HAP-1 (cell line): Measurements from ENCODE around the gene LACTB.
A peak's percentile ranks its signal among the peaks of the same experiment; 100 is the strongest.

ENCODE experiments used
- DNase-seq, 2 experiments: peaks; one replicate each; pipeline ENCODE4 v3.0.0-alpha.2; 2016 to 2020; ENCODE audit warnings: low spot score in 2 of 2
- H3K27me3 ChIP-seq: fragments of 250-450 bp; sonication (Bioruptor Pico); 2 replicates; pipeline ENCODE4 v1.5.1; 2020; ENCODE audit warnings: low read depth, mild to moderate bottlenecking, moderate library complexity
- H3K36me3 ChIP-seq: fragments of 250-450 bp; sonication (Bioruptor Pico); replicated peaks from 2 replicates; pipeline ENCODE4 v1.5.1; 2020; ENCODE audit warnings: mild to moderate bottlenecking
- H3K4me1 ChIP-seq: fragments of 250-450 bp; sonication (Bioruptor Pico); 2 replicates; pipeline ENCODE4 v1.5.1; 2020; ENCODE audit warnings: mild to moderate bottlenecking
- H3K4me3 ChIP-seq: fragments of 250-450 bp; sonication (Bioruptor Pico); 2 replicates; pipeline ENCODE4 v1.5.1; 2020; ENCODE audit warnings: mild to moderate bottlenecking, moderate library complexity
- H3K9me3 ChIP-seq: fragments of 250-450 bp; sonication (Bioruptor Pico); 2 replicates; pipeline ENCODE4 v1.5.1; 2020; ENCODE audit warnings: mild to moderate bottlenecking, moderate library complexity
- in situ Hi-C: fragments of 300-500 bp; cut with MboI; formaldehyde crosslinking; loops from 3 replicates; pipeline ENCODE4 v1.14.3; 2020; ENCODE audit warnings: low sequenced_read_pairs, inconsistent platforms, mixed read lengths

Gene LACTB

DNA sequence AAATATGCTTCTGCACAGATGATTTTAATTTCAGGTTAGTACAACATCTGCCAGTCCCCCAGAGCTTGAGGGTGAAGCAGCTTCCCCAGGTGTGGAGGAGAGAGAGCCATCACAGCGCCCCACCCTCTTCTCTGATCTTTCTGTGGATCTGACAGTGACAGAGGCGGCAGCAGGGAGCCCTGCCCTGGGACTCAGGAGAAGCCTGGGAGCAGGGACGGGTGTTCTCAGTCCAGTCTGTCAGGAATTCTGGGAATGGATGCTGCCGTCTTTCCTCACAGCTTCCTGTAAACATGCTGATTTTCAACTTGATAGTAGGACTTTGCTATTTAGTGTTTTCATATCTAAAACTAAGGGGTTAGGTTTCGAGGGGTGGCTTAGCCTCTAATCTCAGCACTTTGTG, 56.4 kb downstream of the LACTB start:
- no peaks in the 10 kb centered on the region for H3K27me3 ChIP-seq
- H3K4me3 ChIP-seq: no peak overlapping the region
- no peaks in the 10 kb centered on the region for H3K36me3 ChIP-seq
- DNase-seq: peak in 1 of 2 experiments; percentile 52
- no peaks in the 10 kb centered on the region for H3K9me3 ChIP-seq
- peaks cover 24% of the 10 kb centered on the region for H3K4me1 ChIP-seq
- in situ Hi-C loops: no loop called here

- H3K9me3 ChIP-seq: no peaks in the 10 kb centered on the region
- no peaks in the 10 kb centered on the region for H3K27me3 ChIP-seq
- peaks cover 11% of the 10 kb centered on the region for H3K4me1 ChIP-seq
- no peak for DNase-seq
- no peaks in the 10 kb centered on the region for H3K36me3 ChIP-seq
- no peak overlapping the region for H3K4me3 ChIP-seq
- in situ Hi-C loops: no loop called here
Measured at GRCh38 chr15:63180746-63181145, 59.1 kb downstream of the LACTB start.

GRCh38 chr15:63181648-63182047, 60.0 kb downstream of the LACTB start:
- Histone ChIP-seq H3K36me3 (no peaks in the 10 kb centered on the region), H3K9me3 (no peaks in the 10 kb centered on the region), H3K27me3 (no peaks in the 10 kb centered on the region), H3K4me1 (peaks cover 11% of the 10 kb centered on the region), H3K4me3 (no peak overlapping the region)
- in situ Hi-C loops: no loop called here
- DNase-seq: no peak

DNA sequence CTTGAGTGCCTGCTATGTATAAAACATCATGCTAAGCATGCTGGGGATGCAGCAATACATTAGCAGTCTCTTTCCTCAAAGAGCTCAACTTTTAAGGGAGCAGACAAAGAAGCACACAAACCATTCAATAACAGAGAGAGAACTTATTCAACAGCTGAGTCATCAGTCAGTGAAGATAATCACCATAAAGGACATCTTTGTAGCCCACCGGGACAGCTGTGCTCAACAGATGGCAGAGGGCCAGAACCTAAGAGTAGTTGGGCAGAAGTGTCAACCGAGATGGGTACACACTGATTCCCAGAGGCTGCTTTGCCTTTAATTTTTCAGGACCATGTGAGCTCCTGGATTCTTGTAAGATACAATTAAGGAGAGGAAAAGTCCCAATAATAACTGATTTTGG, 63.5 kb downstream of the LACTB start:
- in situ Hi-C loops: no loop called here

GRCh38 chr15:63186065-63186464, 64.4 kb downstream of the LACTB start:
- DNase-seq: no peak
- no peaks in the 10 kb centered on the region for H3K27me3 ChIP-seq
- H3K9me3 ChIP-seq: no peaks in the 10 kb centered on the region
- no peak overlapping the region for H3K4me3 ChIP-seq
- no peaks in the 10 kb centered on the region for H3K36me3 ChIP-seq
- in situ Hi-C loops: no loop called here
- H3K4me1 ChIP-seq: peaks cover 22% of the 10 kb centered on the region

More for the DNA sequence above, 63.5 kb downstream of the LACTB start:
- Histone ChIP-seq H3K9me3 (no peaks in the 10 kb centered on the region), H3K27me3 (no peaks in the 10 kb centered on the region), H3K36me3 (no peaks in the 10 kb centered on the region), H3K4me1 (peaks cover 14% of the 10 kb centered on the region), H3K4me3 (no peak overlapping the region)
- DNase-seq: no peak

DNA sequence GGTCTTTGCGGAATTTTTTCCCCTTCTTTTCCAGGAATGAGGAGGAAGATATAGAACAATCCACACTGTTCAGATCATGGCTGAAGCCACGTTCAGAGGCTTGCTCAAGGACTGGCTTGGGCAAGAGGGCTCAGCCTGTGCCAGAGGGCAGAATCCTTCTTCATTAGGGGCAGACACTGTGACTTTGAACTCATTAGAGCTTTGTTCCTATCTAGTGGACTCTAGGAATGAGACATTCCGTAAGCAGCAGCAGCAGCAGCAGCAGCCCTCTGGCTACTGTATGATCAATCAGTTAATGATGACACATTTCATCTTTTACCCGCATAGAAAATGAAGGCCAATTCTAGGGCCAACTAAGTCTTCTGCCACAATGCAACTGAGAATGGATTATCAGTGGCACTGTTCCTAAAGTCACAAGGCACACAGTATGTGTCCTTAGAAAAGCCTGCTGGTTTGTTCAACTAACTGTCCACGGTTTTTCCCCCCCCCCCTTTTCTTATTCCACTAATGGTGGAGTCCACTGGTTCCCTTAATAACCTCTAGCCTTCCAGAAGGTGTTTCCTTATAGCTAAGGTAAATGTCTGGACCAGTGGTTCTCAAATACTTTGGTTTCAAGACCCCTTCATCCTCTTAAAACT, 66.0 kb downstream of the LACTB start:
- no peak for DNase-seq

GRCh38 chr15:63188247-63188925, 66.7 kb downstream of the LACTB start:
- H3K4me3 ChIP-seq: peak overlapping the region; percentile 63
- in situ Hi-C loops: no loop called here

More for the DNA sequence above, 66.0 kb downstream of the LACTB start:
- Histone ChIP-seq H3K4me3 (no peak overlapping the region), H3K9me3 (no peaks in the 10 kb centered on the region), H3K36me3 (no peaks in the 10 kb centered on the region), H3K4me1 (peaks cover 24% of the 10 kb centered on the region), H3K27me3 (no peaks in the 10 kb centered on the region)
- in situ Hi-C loops: no loop called here

DNA sequence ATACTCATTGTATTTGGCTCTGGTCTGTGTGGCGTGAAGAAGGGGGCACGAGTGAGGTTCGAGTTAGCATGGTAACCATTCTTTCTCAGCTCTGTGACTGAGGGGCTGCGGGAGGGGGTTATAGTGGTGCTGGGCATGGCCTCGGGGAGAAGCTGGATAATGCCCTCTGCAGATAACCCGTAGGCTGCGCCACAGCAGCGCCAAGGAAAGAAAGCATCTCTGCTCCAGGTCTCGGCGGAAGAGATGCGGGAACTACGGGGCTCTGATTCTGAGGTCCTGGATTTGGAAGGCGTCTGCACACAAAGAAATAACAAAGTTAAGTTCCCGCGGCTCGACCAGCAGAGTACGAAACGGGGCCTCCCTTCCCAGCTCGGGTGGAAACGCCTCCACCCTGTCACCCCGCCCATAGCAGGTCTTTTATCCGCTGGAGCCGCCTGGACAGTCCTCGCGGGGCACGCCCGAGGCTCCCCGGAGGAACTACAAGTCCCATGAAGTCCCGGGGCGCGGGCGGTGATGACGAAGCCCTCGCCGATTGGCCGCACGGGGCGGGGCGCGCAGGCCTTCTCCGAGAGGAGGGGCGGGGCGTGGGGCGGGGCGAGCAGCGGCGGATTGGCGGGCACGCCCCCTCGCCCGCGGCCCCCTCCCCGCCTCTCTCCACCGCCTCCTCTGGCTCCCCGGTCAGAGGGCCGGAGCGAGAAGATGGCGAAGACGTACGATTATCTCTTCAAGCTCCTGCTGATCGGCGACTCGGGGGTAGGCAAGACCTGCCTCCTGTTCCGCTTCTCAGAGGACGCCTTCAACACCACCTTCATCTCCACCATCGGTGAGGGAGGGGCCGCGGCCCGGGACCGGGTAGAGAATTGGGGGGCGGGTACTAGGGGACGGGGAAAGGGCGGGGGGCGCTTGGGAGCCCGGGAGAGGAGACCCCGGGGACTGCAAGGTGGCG, 67.5 kb downstream of the LACTB start, which contains the start of gene RAB8B:
Gene RAB8B, plus strand, starts transcription at position 681 of the 946 bp plus-strand sequence. Its CDS starts 19 bp downstream, at position 700.
- in situ Hi-C loops: no loop called here
- no peaks in the 10 kb centered on the region for H3K36me3 ChIP-seq
- no peaks in the 10 kb centered on the region for H3K27me3 ChIP-seq
- DNase-seq: peak; percentile 100
- no peaks in the 10 kb centered on the region for H3K9me3 ChIP-seq
- peaks cover 24% of the 10 kb centered on the region for H3K4me1 ChIP-seq
- peak within 1 kb of the TSS; percentile 63 for H3K4me3 ChIP-seq

More at GRCh38 chr15:63188247-63188925, 66.7 kb downstream of the LACTB start:
- no peaks in the 10 kb centered on the region for H3K27me3 ChIP-seq
- no peaks in the 10 kb centered on the region for H3K36me3 ChIP-seq
- peak; percentile 53 to 73 for DNase-seq
- peaks cover 24% of the 10 kb centered on the region for H3K4me1 ChIP-seq
- H3K9me3 ChIP-seq: no peaks in the 10 kb centered on the region

DNA sequence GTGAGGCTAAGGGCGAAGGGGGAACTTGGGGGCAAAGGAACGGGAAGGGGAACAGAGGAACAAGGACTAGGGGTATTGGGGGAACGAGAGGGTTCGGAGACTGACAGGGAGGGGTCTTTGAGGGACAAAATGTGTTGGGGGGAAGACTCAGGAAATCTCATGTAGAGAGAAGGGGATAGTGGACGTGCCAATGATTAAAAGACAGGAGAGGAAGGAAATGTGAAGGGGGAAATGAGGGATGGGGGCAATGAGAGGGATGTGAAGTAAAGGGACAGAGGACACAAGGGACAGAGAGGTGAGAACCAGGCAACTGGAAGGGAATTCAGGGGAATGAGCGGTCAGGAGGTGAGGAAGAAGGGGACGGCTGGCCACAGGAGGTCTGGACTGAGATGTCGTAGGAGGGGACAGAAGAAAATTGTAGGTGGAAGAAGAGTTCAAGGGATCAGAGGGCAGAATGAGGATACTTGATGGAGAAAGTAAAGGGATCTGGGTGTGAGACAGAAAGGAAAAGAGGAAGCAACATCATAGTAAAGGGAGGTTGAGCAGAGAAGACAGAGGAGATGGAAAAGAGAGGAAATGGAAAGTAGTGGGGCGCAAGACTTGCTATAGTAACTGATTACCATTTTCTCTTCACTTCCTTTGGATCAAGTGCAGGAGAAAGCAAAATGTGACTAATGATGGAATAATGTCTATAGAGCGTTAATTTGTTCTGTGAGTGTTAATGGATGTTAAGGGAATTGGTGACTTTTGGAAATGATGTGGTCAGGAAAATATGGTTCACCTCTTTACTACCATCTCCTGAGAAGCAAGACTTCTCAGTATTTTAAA, 68.5 kb downstream of the LACTB start:
- DNase-seq: no peak

GRCh38 chr15:63190769-63191649, 69.3 kb downstream of the LACTB start:
- H3K4me3 ChIP-seq: peak overlapping the region; percentile 63
- H3K36me3 ChIP-seq: no peaks in the 10 kb centered on the region
- peaks cover 24% of the 10 kb centered on the region for H3K4me1 ChIP-seq
- in situ Hi-C loops: no loop called here
- H3K9me3 ChIP-seq: no peaks in the 10 kb centered on the region
- DNase-seq: no peak
- H3K27me3 ChIP-seq: no peaks in the 10 kb centered on the region

More for the DNA sequence above, 68.5 kb downstream of the LACTB start:
- Histone ChIP-seq H3K36me3 (no peaks in the 10 kb centered on the region), H3K4me3 (peak overlapping the region; percentile 63), H3K4me1 (peaks cover 24% of the 10 kb centered on the region), H3K9me3 (no peaks in the 10 kb centered on the region), H3K27me3 (no peaks in the 10 kb centered on the region)
- in situ Hi-C loops: no loop called here
